Prostate gland (tissue), 2 donors: Measurements from ENCODE around the gene ONECUT2. TPM values are rescaled to one million over a fixed set of nuclear protein-coding genes. Genes with fewer than 3 reads are reported as not detected.
"Not testable (repeated sequence)": the region's sequence is repeated elsewhere in the genome, so short reads cannot be mapped to it uniquely, and the experiment has no call there.

Experiments used
- DNase-seq: peaks from one replicate; pipeline ENCODE4 v3.0.0-alpha.2; 2019; ENCODE audit warnings: low spot score
- H3K27ac ChIP-seq, 2 donors: fragments of 200-600 bp; sonication (generic); 2 replicates each; pipeline ENCODE4 v1.5.1; 2017 to 2019
- H3K27me3 ChIP-seq: fragments of 200-600 bp; sonication (generic); replicated peaks from 2 replicates; pipeline ENCODE4 v1.5.1; 2019; ENCODE audit not compliant: insufficient read depth
- H3K36me3 ChIP-seq, 2 donors: fragments of 200-600 bp; sonication (generic); 1 replicate in 1 of 2; 2 replicates in 1 of 2; pipeline versions ENCODE4 v1.5.1 to v1.8.1; 2017 to 2019
- H3K4me1 ChIP-seq: fragments of 200-600 bp; sonication (generic); replicated peaks from 2 replicates; pipeline ENCODE4 v1.5.1; 2019
- H3K4me3 ChIP-seq, 2 donors: fragments of 200-600 bp; sonication (generic); 2 replicates each; pipeline ENCODE4 v1.5.1; 2017 to 2019
- H3K9me3 ChIP-seq: fragments of 200-600 bp; sonication (generic); 2 replicates; pipeline ENCODE4 v1.5.1; 2017
- POLR2A ChIP-seq: fragments of 450-650 bp; IDR thresholded peaks from one replicate; pipeline ENCODE4 v1.6.1; 2016; ENCODE audit warnings: antibody characterized with exemption, mild to moderate bottlenecking
- POLR2AphosphoS5 ChIP-seq: sonication (generic); formaldehyde crosslinking; IDR thresholded peaks from one replicate; pipeline ENCODE4 v1.6.1; 2017; ENCODE audit warnings: antibody characterized with exemption
- WGBS: methylation state at CpG from one replicate; pipeline ENCODE4 v1.1.5; 2018; 5-methylcytosine and 5-hydroxymethylcytosine counted together
- intact Hi-C: fragments of 100-400 bp; cut with DNase I; formaldehyde crosslinking; loops from one replicate; pipeline ENCODE4 v1.14.2; 2022
- total RNA-seq, 2 donors: library from RNA; depleted of rRNA; stranded (reverse); fragments of >200 nt; gene quantifications; one replicate each; pipeline ENCODE4 v1.1.0, GENCODE V29; 2016
- TF ChIP-seq, protein P1 (sequence below), 4 experiments: fragments of 200-600 bp in 2 of 4; fragments of 450-650 bp in 2 of 4; sonication (generic) in 2 of 4; IDR thresholded peaks; 1 replicate in 3 of 4; 2 replicates in 1 of 4; pipeline ENCODE4 v1.5.1; 2016 to 2019; ENCODE audit warnings: antibody characterized with exemption in 4 of 4, mild to moderate bottlenecking in 2 of 4, moderate library complexity in 2 of 4

The ONECUT2 gene
- total RNA-seq, 2 donors from 2014 or later = 0.09 to 0.45 TPM

DNA sequence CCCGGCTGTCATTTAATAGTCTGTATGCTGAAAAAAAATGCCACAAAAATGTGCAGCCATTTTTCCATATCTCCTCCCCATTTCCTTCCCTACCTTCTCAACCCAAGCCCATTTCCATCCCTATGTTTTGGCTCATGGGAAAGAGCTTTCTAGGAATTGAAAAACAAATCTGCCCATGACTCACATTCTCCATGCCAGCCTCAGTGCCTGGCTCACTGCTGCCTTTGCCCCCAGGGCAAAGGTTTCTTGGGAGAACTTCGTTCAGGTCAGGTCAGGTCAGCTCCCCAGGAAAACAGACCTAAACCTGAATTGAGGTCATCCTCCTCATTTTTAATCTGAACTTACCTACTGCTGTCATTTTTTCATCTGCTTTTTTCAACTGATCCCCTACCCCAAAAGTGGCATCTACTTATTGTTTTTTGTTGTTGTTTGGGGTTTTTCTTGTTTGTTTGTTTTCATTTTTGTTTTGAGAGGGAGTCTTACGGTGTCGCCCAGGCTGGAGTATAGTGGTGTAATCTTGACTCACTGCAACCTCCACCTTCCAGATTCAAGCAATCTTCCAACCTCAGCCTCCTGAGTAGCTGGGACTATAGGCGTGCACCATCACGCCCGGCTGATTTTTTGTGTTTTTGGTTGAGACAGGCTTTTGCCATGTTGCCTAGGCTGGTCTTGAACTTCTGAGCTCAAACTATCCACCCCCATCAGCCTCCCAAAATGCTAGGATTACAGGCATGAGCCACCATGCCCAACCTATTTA is 84.7 kb downstream of the ONECUT2 start:
- intact Hi-C loops = no loop called here
- no peak for DNase-seq
- WGBS = 71% methylated on average over 7 of the region's 7 CpGs
- Histone ChIP-seq H3K4me1 (no peaks in the 10 kb centered on the region), H3K4me3 (no peak overlapping the region), H3K27me3 (no peaks in the 10 kb centered on the region), H3K9me3 (no peaks in the 10 kb centered on the region), H3K36me3 (no peaks in the 10 kb centered on the region), H3K27ac (no peak overlapping the region)
- TF ChIP-seq, protein P1, sequence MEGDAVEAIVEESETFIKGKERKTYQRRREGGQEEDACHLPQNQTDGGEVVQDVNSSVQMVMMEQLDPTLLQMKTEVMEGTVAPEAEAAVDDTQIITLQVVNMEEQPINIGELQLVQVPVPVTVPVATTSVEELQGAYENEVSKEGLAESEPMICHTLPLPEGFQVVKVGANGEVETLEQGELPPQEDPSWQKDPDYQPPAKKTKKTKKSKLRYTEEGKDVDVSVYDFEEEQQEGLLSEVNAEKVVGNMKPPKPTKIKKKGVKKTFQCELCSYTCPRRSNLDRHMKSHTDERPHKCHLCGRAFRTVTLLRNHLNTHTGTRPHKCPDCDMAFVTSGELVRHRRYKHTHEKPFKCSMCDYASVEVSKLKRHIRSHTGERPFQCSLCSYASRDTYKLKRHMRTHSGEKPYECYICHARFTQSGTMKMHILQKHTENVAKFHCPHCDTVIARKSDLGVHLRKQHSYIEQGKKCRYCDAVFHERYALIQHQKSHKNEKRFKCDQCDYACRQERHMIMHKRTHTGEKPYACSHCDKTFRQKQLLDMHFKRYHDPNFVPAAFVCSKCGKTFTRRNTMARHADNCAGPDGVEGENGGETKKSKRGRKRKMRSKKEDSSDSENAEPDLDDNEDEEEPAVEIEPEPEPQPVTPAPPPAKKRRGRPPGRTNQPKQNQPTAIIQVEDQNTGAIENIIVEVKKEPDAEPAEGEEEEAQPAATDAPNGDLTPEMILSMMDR (IDR thresholded peaks at IDR 0.05) = no peak
- TF ChIP-seq POLR2A (no peak), POLR2AphosphoS5 (no peak)

DNA sequence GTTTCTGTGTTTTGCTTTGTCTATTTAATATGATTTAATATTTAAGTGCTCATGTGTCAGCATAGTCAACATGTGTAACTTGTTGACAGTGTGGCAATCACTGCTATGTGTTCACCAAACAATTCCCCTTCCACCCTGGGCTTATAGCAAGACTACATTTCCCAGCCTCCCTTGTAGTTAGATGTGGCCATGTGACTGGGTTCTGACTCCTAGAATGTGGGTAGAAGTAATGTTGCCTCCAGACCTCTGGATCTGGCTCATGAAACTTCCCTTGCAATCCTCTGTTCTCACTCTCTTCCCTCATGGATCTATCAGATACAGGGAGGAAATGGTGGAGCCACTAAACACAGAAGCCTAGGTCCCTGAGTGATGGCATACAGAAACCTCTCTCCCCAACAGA is 87.2 kb downstream of the ONECUT2 start:
- H3K4me1 ChIP-seq, intact Hi-C loops, H3K4me3 ChIP-seq, H3K36me3 ChIP-seq, DNase-seq, H3K9me3 ChIP-seq, H3K27me3 ChIP-seq, H3K27ac ChIP-seq: not testable (repeated sequence)

DNA sequence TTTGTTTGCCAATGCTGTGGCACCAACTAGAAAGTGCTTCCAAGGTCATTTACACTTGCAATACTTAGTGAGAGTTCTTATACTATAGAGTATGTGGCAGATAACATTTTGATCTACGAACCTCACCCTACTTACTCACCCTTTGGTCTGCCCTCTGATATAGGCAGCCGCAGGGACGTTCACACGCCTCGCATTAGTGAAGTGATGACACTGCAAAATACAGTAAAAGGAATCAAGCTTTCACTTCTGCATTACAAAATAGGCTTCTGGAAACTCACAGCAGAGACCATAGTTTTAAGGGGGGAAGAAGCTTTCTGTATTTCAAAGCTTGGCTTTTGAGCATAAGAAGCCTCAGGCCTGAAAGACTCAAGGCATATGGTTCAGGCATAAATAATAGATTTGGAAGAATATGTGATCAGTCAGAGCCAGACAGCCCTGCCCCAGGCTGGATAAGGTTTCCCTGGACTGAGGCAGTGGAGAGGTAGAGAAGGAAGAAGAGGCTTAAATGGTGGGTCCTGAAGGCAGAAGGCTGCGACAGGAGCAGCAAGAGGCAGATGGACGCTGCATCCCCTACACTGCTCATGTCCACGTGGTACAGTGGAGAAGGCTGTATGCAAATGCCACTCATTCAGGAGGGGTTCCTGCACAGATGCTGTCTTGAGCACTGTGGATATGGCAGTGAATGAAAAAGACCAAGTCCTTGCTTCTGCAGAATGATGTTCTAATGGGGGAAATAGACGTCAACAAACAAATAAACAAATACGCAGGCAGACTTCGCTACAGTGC is 88.2 kb downstream of the ONECUT2 start:
- intact Hi-C loops = no loop called here
- no peak for TF ChIP-seq POLR2A
- TF ChIP-seq, protein P1 (IDR thresholded peaks at IDR 0.05) = no peak
- no peak for TF ChIP-seq POLR2AphosphoS5
- no peak overlapping the region for H3K27ac ChIP-seq
- no peaks in the 10 kb centered on the region for H3K27me3 ChIP-seq
- no peak for DNase-seq
- no peaks in the 10 kb centered on the region for H3K9me3 ChIP-seq
- H3K4me3 ChIP-seq = no peak overlapping the region
- WGBS = 88% methylated on average over 11 of the region's 11 CpGs
- no peaks in the 10 kb centered on the region for H3K4me1 ChIP-seq
- no peaks in the 10 kb centered on the region for H3K36me3 ChIP-seq

DNA sequence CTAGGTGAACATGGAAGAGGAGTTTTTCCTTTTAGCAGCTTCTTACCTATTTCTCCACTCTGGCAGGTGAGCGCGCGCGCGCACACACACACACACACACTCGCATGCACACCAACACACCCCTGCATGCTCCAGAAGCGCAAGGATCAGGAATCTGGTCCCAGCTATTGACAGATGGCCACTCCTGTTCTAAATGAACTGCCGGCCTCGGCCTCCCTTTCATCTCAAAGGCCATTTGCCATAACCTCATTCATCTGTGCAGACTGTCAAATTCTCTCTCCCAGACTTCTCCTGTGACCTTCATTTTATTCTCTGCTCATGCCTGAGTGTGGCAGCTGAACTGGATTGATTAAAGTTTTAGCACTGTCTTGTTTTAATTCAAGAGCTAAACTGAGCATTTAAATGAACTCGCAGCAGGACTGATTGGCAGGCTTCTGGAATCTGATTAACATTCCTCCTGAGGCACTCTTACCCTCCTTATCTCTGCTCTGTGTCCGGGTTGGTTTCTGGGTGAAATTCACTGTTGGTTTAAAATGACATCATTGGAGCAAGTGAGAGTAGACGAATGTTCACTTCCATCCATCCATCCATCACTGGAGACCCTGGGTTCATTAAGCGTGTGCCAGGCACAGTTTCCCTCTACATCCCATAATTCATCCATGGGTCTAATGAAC is 92.5 kb downstream of the ONECUT2 start:
- Histone ChIP-seq H3K9me3 (no peaks in the 10 kb centered on the region), H3K27me3 (no peaks in the 10 kb centered on the region), H3K27ac (no peak overlapping the region), H3K36me3 (no peaks in the 10 kb centered on the region), H3K4me3 (no peak overlapping the region), H3K4me1 (no peaks in the 10 kb centered on the region)
- DNase-seq = no peak
- intact Hi-C loops = no loop called here
- no peak for TF ChIP-seq POLR2A
- no peak for TF ChIP-seq POLR2AphosphoS5
- TF ChIP-seq, protein P1 (IDR thresholded peaks at IDR 0.05) = no peak
- WGBS = 64% methylated on average over 13 of the region's 13 CpGs

DNA sequence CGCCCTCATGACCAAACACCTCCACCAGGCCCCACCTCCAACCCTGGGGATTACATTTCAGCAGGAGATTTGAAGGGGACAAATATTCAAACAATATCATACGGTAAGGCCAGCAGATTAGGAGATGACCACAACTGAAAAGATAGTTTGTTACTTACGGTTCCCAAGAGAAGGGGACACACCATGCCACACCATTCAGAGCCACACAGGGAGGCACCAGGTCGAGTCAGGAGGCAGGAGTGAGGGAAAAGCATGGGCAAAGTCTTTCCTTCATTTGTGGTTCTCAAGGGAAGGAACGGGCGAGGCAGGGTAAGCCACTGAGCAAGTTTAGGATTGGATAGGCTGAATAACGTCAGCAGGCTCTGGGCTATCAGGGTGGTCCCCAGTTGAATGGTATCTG is 94.0 kb downstream of the ONECUT2 start:
- Histone ChIP-seq H3K4me1 (no peaks in the 10 kb centered on the region), H3K27me3 (no peaks in the 10 kb centered on the region), H3K9me3 (no peaks in the 10 kb centered on the region), H3K27ac (no peak overlapping the region), H3K36me3 (no peaks in the 10 kb centered on the region), H3K4me3 (no peak overlapping the region)
- 79% methylated on average over 7 of the region's 7 CpGs for WGBS
- intact Hi-C loops = no loop called here
- TF ChIP-seq POLR2A (no peak), POLR2AphosphoS5 (no peak)
- TF ChIP-seq, protein P1 (IDR thresholded peaks at IDR 0.05) = no peak
- no peak for DNase-seq
